ENCODE measurements around the gene SPTLC3.

SPTLC3 gene

DNA sequence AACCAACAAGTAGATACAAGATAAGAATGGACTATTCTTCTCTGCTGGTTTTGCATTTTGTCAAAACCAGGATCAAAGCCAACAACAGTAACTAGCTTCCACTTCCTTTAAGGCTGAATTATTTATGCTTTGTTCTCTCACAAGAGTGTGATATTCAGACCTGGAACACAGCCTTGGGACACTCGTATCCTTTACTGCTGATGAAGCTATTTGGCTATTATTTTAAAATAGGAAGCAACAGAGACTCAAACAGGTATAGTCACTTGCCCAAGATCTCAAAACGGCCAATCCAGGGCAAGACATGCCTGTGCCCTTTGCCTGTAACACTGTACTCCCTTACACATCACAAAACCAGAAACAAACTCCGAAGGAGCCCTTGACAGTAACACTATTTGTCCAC is 19.9 kb downstream of the SPTLC3 start:
- no peak overlapping the region for H3K4me3 ChIP-seq (ENCODE audit: low read depth, low read length)

DNA sequence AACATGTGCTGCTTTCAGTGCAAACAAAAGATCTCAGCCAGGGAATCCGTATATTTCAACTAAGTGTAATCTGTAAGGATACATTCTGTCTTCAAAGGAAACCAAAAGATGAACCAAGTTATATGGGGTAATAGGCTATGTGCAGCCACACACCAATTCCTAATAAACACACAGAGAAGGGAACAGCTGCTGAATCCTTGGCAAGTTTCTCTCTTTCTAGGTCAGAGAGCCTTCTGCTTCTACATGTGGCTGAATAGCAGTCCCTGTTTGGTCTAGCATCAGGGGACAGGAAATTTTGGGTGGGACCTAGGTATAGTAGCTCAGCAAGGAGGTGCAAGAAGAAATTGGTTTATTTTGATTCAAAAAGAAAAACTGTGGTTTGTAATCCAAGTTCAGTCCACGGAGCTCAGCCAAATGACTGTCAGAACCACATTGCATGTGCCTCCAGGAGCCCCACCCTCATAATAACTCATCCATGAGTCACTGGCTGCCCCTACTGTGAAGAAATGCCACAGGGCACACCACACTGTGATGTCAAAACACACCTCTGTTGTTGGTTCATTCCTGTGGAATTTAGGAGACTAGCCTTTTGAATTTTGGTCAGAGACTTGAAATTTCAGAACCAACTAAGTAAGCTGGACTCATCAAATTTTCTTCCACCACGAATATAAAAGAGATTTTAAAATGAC is 21.1 kb downstream of the SPTLC3 start:
- no peak overlapping the region for H3K4me3 ChIP-seq (ENCODE audit: low read depth, low read length)

- no peak overlapping the region for H3K4me3 ChIP-seq (ENCODE audit: low read depth, low read length)
Observed at GRCh38 chr20:13031751-13032150, 23.0 kb downstream of the SPTLC3 start.

DNA sequence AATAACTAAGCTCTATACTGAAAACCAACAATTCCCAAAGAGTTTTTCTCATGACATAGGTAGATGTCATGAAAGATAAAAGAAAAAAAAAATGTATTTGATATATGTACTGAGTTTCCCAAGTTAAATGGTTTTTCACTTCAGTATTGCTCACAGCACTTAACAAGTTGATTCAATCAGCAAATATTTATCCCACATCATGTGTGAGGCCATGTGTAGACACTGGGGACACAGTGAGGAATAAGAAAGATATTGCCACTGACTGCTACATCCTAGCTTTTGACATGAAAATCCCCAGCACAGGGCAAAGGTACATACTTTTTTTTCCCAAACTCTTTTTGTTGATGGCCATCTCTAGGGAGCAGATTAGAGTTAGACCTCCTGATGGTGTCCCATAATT is 25.3 kb downstream of the SPTLC3 start:
- no peak overlapping the region for H3K4me3 ChIP-seq (ENCODE audit: low read depth, low read length)

DNA sequence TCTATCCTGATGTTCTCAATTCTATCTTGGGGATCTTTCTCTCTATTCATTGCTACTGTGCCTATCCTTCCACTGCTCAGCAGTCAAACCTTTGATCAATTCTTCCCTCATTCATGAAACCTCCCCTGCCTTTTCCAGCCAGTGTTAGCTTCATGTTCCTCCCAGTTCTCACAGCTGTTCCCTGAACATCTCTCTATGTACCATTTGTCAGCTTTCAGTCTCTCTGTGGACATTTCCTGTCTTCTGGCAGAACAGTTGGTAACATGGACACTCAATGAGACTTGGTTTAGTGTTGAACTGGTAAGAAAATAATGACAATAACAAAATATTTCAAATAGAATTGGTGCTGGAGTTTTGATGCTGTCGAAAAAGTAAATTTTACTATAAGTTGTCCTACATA is 26.2 kb downstream of the SPTLC3 start:
- no peak overlapping the region for H3K4me3 ChIP-seq (ENCODE audit: low read depth, low read length)

- no peak overlapping the region for H3K4me3 ChIP-seq (ENCODE audit: low read depth, low read length)
Observed at GRCh38 chr20:13035399-13036152, 26.8 kb downstream of the SPTLC3 start.

DNA sequence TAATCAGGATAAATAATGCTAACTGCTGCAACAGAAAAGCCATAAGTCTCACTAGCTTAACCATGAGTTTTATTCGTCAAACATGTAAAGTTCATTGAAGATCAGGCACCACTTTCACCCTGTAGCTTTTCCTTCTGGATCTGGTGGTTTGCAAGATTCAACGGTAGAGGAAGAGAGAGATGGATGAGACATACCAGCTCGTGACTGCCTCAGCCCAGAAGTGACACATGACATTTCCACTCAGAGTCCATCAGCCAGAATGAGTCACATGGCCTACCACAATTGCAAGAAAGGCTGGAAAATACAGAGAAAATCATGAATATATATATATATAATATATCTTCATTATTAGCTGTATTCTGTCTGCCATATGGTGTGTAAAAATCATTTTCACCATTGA is 29.0 kb downstream of the SPTLC3 start:
- H3K4me3 ChIP-seq (ENCODE audit: low read depth, low read length): no peak overlapping the region

GRCh38 chr20:13041574-13042457 is 33.0 kb downstream of the SPTLC3 start:
- H3K4me3 ChIP-seq (ENCODE audit: low read depth, low read length): no peak overlapping the region

- H3K4me3 ChIP-seq (ENCODE audit: low read depth, low read length): no peak overlapping the region
Observed at GRCh38 chr20:13042458-13042794, 33.7 kb downstream of the SPTLC3 start.

DNA sequence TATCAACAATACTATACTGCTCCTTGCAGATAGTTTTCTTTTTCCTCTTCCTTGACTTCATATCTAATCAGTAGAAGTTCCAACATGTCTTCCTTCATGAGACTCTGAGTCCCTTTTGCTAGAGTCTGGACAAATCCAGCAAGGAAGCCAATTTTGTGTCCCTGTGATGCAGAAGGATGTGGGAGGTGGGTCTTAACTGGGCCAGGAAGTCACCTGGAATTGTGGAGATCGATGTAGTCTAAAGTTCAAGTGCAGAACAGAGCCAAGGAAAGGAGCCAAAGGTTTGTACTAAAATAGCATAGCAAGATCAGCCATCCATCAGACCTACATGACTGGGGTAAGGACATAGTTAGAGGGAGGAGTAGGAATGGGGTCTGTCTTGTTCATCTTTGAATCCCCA is 37.6 kb downstream of the SPTLC3 start:
- H3K4me3 ChIP-seq (ENCODE audit: low read depth, low read length): no peak overlapping the region

GRCh38 chr20:13054011-13054410 is 45.2 kb downstream of the SPTLC3 start:
- no peak overlapping the region for H3K4me3 ChIP-seq (ENCODE audit: low read depth, low read length)

DNA sequence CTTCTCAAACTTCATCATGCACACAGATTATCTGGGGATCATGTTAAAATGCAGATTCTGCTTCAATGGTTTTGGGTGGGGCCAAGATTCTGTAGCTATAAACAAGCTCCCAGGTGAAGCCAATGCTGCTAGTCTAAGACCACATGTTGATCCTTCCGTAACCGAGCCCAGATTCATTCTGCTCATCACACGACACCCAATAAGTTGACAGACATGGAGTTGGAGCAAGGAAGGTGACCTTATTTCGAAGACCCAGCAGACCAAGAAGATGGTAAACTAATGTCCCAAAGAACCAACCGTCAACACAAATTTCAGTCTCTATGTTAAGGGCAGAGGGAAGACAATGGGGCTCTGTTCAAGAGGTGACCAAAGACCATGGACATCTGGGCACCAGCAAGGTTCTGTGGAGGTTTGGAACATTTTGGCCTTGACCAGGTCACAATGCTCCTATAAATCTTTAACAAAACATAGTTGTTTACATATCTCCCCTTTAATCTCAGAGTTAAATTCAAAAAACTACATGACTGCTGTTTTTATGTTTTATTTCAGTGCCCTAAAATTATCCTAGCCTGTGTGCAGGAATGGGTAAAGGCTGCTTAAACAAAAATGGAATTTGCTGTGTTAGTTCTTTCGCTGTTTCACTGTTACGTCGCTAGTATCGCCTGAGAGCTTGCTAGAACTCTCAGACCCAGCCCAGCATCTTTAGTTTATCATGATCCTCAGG is 50.1 kb downstream of the SPTLC3 start:
- H3K4me3 ChIP-seq (ENCODE audit: low read depth, low read length): no peak overlapping the region

DNA sequence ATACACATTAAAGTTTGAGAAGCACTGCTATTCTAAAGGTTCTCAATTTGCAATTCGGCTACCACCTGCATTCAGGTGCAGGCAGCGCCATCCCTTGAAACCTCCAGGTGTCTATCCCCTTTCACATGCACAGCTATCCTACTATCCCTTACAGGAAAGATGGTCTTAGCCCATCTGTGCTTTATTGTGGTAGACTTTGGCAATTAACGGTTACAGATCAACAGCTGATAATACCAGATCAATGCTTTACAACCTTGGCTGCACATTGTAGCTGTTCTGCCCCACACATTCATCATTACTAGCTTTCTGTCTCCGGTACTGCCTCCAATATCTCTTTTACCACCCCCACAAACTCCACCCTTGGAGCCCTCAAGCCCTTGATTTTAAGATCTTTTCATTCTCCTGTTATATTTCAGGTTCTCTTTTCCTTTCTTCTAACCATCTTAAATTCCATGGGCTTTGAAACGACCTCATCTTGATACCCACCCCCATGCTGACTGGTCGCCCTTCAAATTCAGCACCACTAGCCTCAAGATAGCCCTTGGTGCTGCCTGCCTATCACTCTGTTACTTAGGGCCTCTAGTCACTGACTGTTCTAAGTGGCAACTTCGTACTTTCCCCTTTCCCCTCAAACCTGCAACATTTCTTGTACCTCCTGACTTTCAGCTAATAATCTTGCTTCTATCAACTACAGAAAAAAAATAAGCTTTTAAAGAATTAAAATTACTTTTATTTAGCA is 50.8 kb downstream of the SPTLC3 start:
- H3K4me3 ChIP-seq (ENCODE audit: low read depth, low read length): no peak overlapping the region

DNA sequence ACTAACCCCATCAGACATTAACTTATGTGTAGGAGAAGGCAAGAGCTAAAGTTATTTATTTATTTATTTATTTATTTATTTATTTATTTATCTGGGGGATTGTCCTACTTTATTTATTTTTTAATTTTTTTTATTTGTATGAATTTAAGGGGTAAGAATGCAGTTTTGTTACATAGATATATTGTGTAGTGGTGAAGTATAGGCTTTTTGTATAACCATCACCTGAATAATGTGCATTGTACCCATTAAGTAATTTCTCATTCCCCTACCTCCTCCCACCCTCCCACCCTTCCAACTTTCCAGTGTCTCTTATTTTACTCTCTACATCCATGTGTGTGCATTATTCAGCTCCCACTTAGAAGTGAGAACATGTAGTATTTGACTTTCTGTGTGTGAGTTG is 51.6 kb downstream of the SPTLC3 start:
- H3K4me3 ChIP-seq (ENCODE audit: low read depth, low read length): no peak overlapping the region

- H3K4me3 ChIP-seq (ENCODE audit: low read depth, low read length): no peak overlapping the region
Observed at GRCh38 chr20:13061381-13061780, 52.6 kb downstream of the SPTLC3 start.

GRCh38 chr20:13062789-13063188 is 54.0 kb downstream of the SPTLC3 start:
- no peak overlapping the region for H3K4me3 ChIP-seq (ENCODE audit: low read depth, low read length)

GRCh38 chr20:13068336-13068735 is 59.6 kb downstream of the SPTLC3 start:
- H3K4me3 ChIP-seq (ENCODE audit: low read depth, low read length): no peak overlapping the region

- H3K4me3 ChIP-seq (ENCODE audit: low read depth, low read length): no peak overlapping the region
Observed at GRCh38 chr20:13081877-13082276, 73.1 kb downstream of the SPTLC3 start.

GRCh38 chr20:13082378-13082777 is 73.6 kb downstream of the SPTLC3 start:
- no peak overlapping the region for H3K4me3 ChIP-seq (ENCODE audit: low read depth, low read length)

- no peak overlapping the region for H3K4me3 ChIP-seq (ENCODE audit: low read depth, low read length)
Observed at GRCh38 chr20:13085275-13085674, 76.5 kb downstream of the SPTLC3 start.

Measured in iPS-11a (cell line).